Mucosa of stomach (tissue), 1 donor: ENCODE results near the gene RBP3.

ENCODE experiments used
- H3K27me3 ChIP-seq: one replicate; pipeline ENCODE4 v1.7.0; 2013; ENCODE audit warnings: mild to moderate bottlenecking, low read length; ENCODE audit not compliant: control insufficient read depth, insufficient read depth
- H3K36me3 ChIP-seq: one replicate; pipeline ENCODE4 v1.7.0; 2013; ENCODE audit warnings: low read length; ENCODE audit not compliant: control insufficient read depth, insufficient read depth
- H3K4me1 ChIP-seq: one replicate; pipeline ENCODE4 v1.7.0; 2013; ENCODE audit warnings: mild to moderate bottlenecking, low read length; ENCODE audit not compliant: control insufficient read depth, insufficient read depth
- H3K4me3 ChIP-seq: one replicate; pipeline ENCODE4 v1.7.0; 2013; ENCODE audit warnings: low read length
- H3K9ac ChIP-seq: one replicate; pipeline ENCODE4 v1.7.0; 2013; ENCODE audit warnings: mild to moderate bottlenecking, low read length, moderate library complexity
- H3K9me3 ChIP-seq: one replicate; pipeline ENCODE4 v1.7.0; 2013; ENCODE audit warnings: mild to moderate bottlenecking, low read length, moderate library complexity; ENCODE audit not compliant: control insufficient read depth
- donor health status: Pancreatic carcinoma.

The RBP3 gene

DNA sequence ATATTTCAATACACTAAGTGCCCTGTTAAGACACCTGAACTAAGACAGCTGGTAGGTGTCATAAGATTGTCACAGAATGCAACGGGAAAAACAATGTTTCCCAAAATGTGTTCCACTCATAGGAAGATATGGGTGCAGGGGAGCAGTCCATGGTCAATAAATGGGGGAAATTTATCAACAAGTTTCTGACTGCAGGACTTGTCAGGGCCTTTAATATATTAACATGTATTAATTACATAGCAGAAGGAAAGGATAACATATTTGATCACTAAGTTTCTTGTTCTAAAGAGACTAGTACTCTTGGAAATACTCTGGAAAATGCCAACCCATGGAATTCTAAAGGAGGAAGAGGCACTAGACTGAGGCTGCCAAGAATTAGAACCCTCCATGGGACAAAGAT, 6.7 kb downstream of the RBP3 start:
- no peaks in the 10 kb centered on the region for H3K36me3 ChIP-seq
- no peaks in the 10 kb centered on the region for H3K4me1 ChIP-seq
- H3K9me3 ChIP-seq, result no peaks in the 10 kb centered on the region
- no peaks in the 10 kb centered on the region for H3K27me3 ChIP-seq
- no peak overlapping the region for H3K9ac ChIP-seq
- H3K4me3 ChIP-seq, result no peak overlapping the region

DNA sequence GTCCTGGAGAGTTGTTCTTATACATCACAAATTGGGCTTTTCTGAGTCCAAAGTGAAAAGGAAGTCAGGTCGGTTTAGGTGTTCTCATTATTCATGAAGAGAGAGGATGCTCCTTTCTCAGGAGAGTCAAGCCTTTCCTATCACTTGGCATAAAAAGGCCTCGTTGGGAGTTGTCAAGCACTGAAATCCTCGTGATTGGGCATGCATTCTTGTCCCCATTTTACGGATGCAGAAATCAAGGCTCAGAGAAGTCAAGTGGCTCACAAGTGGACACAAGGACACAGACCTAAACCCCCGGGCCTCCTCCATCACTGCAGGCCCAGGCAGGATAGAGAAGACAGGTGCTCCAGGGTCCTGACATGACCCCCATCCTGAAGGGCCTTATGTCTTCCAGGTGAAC, 8.5 kb downstream of the RBP3 start:
- H3K9me3 ChIP-seq, result no peaks in the 10 kb centered on the region
- H3K9ac ChIP-seq, result no peak overlapping the region
- no peaks in the 10 kb centered on the region for H3K36me3 ChIP-seq
- no peaks in the 10 kb centered on the region for H3K4me1 ChIP-seq
- no peaks in the 10 kb centered on the region for H3K27me3 ChIP-seq
- H3K4me3 ChIP-seq, result no peak overlapping the region

DNA sequence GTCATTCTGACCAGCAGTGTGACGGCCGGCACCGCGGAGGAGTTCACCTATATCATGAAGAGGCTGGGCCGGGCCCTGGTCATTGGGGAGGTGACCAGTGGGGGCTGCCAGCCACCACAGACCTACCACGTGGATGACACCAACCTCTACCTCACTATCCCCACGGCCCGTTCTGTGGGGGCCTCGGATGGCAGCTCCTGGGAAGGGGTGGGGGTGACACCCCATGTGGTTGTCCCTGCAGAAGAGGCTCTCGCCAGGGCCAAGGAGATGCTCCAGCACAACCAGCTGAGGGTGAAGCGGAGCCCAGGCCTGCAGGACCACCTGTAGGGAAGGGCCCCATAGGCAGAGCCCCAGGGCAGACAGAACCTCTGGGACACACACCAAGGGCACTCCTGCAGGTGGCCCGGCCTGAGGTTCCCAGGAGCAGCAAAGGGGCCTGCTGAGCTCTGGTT, 9.0 kb downstream of the RBP3 start:
- H3K4me3 ChIP-seq, result no peak overlapping the region
- H3K36me3 ChIP-seq, result no peaks in the 10 kb centered on the region
- H3K9me3 ChIP-seq, result no peaks in the 10 kb centered on the region
- no peak overlapping the region for H3K9ac ChIP-seq
- no peaks in the 10 kb centered on the region for H3K27me3 ChIP-seq
- no peaks in the 10 kb centered on the region for H3K4me1 ChIP-seq

DNA sequence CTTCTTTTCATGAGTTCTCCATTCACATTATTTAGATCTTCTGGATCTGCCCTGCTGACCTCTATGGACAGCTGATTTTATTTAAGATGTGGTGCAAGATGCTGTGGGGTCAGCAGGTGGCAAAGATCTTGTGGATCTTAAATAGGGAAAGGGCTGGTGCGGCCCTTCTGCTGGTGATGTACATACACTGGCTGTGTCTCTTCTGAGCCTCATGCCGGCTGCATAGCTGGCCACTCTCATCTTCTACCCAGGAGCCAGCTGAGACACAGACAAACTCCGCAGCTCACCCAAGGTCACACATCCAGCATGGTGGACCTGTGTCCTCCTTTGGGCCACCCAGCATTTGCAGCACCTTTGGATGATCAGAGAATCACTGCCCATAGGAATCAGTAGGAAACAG, 9.7 kb downstream of the RBP3 start:
- H3K9ac ChIP-seq, result no peak overlapping the region
- H3K4me1 ChIP-seq, result no peaks in the 10 kb centered on the region
- no peaks in the 10 kb centered on the region for H3K36me3 ChIP-seq
- H3K4me3 ChIP-seq, result no peak overlapping the region
- H3K27me3 ChIP-seq, result no peaks in the 10 kb centered on the region
- no peaks in the 10 kb centered on the region for H3K9me3 ChIP-seq

DNA sequence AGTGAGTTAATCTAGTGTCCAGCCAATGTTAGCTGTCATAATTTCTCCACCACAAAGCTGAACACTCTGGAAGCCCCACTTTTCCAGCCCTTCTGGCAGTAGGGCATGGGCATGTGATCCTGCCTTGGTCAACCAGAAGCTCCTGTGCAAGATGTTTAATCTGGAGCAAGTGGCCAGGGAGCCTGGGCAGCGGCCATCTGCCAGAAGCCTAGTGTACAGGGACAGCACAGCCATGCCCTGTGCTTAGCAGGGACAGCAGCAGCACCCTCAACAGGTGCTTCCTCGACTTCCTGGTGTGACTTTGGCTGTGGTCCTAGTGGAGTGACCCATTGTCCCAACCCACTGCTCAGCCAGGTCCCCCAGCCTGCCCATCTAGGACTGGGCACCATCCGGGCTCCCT, 10.3 kb downstream of the RBP3 start:
- H3K27me3 ChIP-seq, result no peaks in the 10 kb centered on the region
- H3K36me3 ChIP-seq, result no peaks in the 10 kb centered on the region
- no peaks in the 10 kb centered on the region for H3K9me3 ChIP-seq
- no peak overlapping the region for H3K9ac ChIP-seq
- no peaks in the 10 kb centered on the region for H3K4me1 ChIP-seq
- H3K4me3 ChIP-seq, result no peak overlapping the region

DNA sequence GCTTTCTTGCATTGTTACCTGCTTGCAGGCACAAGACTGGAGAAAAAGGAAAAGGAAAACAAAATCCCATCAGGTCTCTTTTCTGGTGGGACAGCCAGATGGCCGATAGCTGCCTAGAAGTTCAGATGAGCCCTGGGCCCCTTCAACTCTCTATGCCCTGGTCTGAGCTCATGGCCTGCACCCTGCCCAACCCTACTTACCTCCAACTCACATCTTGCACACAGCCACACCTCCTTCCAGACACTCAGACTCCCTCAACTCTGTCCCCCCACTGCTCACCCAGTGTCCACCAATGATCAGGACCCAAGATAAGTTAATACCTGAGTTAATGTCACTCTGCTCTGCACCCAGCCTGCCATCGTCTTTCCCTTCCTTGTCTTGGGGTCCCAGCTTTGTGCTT, 10.9 kb downstream of the RBP3 start:
- H3K27me3 ChIP-seq, result no peaks in the 10 kb centered on the region

DNA sequence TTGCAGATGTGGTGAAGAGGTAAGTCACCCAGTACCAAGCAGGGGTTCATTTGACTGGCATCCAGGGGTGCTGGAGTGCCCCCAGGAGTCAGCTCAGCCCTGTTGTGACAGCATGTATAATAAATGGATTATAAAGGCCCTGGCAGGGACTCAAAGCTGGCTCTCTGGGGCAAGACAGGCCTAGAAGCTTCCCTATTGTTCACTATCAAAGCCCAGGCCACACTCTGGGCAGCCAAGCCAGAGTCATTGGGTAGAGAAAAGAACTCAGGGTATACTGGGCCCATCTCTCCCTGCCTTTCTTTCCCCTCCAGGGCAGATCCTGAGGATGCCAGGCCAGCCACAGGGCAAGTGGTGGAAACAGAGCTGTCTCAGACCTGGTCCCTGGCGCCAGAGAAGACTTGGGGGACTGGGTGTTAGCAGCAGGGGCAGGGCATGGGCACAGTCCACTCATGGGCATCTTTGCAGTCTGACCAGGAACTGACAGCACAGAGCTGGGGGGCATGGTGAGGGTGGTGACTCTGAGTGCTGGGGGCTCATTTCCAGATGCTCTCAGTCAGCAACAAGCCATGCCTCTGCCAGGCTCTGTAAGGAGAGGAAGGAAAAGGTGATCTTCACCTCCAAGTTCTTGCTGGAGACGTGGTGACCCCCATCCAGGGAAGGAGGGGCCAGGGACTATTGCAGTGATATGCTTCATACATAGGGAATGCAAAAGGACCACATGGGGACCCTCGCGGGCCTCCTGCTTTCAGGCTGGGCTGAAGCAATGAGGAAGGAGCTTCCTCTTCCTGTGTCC, 11.7 kb downstream of the RBP3 start:
- Histone ChIP-seq H3K9ac (no peak overlapping the region), H3K27me3 (no peaks in the 10 kb centered on the region), H3K36me3 (no peaks in the 10 kb centered on the region), H3K9me3 (no peaks in the 10 kb centered on the region), H3K4me3 (no peak overlapping the region), H3K4me1 (no peaks in the 10 kb centered on the region)

More for the DNA sequence above, 10.9 kb downstream of the RBP3 start:
- no peak overlapping the region for H3K4me3 ChIP-seq
- H3K9me3 ChIP-seq, result no peaks in the 10 kb centered on the region
- H3K4me1 ChIP-seq, result no peaks in the 10 kb centered on the region
- no peaks in the 10 kb centered on the region for H3K36me3 ChIP-seq
- no peak overlapping the region for H3K9ac ChIP-seq

DNA sequence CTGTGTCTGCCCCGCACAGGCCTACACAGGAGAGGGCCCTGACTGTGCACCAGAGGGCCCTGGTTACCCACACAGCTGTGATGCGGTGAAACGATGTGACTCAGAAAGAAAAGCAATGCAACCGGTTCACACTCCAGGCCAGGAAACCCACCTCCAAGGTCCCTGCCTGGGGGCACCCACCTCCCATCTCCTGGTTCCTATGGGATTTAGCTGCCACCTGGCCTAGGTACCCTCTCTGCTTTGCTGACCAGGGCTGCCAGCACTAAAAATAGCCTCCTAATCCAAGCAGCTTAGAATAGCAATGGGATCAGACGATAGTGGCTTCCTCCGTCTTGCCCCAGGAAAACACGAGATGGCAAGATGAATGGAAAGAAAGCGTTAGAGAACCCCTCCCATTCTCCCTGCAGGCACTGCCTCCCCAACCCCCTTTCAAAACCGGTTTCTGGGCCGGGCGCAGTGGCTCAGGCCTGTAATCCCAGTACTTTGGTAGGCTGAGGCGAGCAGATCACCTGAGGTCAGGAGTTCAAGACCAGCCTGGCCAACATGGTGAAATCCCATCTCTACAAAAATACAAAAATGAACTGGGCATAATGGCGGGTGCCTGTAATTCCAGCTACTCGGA, 12.4 kb downstream of the RBP3 start:
- H3K4me1 ChIP-seq, result no peaks in the 10 kb centered on the region
- H3K4me3 ChIP-seq, result no peak overlapping the region
- no peaks in the 10 kb centered on the region for H3K9me3 ChIP-seq
- no peak overlapping the region for H3K9ac ChIP-seq
- no peaks in the 10 kb centered on the region for H3K36me3 ChIP-seq
- H3K27me3 ChIP-seq, result no peaks in the 10 kb centered on the region

DNA sequence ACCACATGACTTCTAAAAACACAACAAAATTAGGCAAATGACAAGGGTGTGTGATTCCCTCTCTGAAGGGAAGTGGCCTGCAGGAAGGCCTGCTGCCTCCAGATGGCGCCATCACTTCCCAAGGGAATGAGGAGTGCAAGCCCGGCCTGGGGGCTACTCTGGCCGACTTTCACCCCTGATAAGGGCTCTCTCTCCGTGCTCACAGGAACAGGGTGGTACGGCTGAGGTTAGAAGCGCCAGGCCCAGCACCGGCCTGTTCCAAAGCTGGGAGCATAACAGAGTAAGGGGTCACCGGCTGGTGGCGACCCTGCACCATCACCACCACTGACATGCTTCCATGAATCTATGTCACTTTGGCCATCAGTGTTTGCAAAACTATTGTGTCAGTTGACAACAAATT, 13.1 kb downstream of the RBP3 start:
- Histone ChIP-seq H3K9ac (no peak overlapping the region), H3K36me3 (no peaks in the 10 kb centered on the region), H3K27me3 (no peaks in the 10 kb centered on the region), H3K4me1 (no peaks in the 10 kb centered on the region), H3K4me3 (no peak overlapping the region), H3K9me3 (no peaks in the 10 kb centered on the region)

DNA sequence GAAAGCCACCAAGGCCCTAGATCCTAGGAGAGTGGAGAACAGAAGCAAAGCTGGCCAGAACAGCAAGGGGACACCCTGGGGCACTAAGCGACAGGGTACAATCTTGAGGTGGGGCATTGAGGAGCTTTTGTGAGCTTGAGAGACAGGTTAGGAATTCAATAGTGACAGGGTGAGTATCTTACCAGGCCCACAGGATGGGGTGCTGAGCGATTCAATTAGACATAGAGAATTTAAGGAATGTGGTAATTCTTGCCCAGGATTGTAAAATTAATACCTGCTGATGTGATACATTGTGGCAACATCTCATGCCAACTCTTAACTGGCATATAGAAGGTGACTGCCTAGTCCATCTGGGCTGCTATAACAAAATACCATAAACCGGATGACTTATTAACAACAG, 14.0 kb downstream of the RBP3 start:
- Histone ChIP-seq H3K9me3 (no peaks in the 10 kb centered on the region), H3K36me3 (no peaks in the 10 kb centered on the region), H3K4me3 (no peak overlapping the region), H3K9ac (no peak overlapping the region), H3K4me1 (no peaks in the 10 kb centered on the region), H3K27me3 (no peaks in the 10 kb centered on the region)

DNA sequence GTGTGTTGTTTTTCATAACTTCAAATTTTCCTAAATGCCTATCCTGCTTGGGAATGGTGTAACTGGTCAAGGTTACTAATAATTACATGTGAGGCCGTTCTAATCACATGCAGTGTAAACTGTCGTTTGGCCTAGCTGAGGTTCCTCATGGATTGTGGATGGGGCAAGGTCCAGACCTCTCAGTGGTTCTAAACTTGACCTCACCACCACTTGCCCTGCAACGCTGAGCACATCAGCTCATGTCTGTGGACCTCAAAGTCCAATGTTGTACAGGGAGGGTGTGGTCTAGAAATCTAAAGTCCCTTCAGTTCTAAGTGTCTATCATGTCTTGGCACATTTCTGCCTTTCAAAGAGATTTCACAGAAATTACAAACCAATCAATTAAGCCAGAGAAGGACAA, 15.6 kb downstream of the RBP3 start:
- H3K36me3 ChIP-seq, result no peaks in the 10 kb centered on the region
- H3K4me3 ChIP-seq, result no peak overlapping the region
- no peaks in the 10 kb centered on the region for H3K27me3 ChIP-seq
- H3K9me3 ChIP-seq, result no peaks in the 10 kb centered on the region
- no peaks in the 10 kb centered on the region for H3K4me1 ChIP-seq
- H3K9ac ChIP-seq, result no peak overlapping the region

DNA sequence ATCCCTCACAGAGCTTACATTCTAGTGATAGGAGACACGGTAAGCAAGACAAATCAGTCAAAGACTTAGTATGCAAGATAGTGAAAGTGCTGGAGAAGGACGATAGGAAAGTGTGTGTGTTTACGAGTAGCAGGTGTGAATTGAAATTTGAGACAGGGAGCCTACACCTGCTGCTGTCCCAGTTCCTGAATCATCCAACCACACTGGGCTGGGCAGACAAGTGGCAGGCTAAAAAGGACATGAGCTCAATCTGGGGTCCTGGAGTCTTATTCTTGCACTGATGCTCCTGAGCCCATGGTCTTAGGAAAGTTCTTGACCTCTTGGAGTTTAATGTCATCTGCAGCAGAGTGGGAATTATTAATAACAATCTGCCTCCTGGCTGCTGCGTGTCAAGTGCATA, 16.2 kb downstream of the RBP3 start:
- Histone ChIP-seq H3K9ac (no peak overlapping the region), H3K27me3 (no peaks in the 10 kb centered on the region), H3K9me3 (no peaks in the 10 kb centered on the region), H3K4me3 (no peak overlapping the region), H3K4me1 (no peaks in the 10 kb centered on the region), H3K36me3 (no peaks in the 10 kb centered on the region)
